BE2C (cell line): Measurements from ENCODE around the gene FAM107B.

Experiments
- DNase-seq: peaks from one replicate; pipeline ENCODE4 v3.0.0-alpha.2; 2020
- H3K27me3 ChIP-seq: fragments of 250-450 bp; sonication (Bioruptor Pico); 2 replicates; pipeline ENCODE4 v1.5.1; 2020; ENCODE audit warnings: mild to moderate bottlenecking
- H3K36me3 ChIP-seq: fragments of 250-450 bp; sonication (Bioruptor Pico); 2 replicates; pipeline ENCODE4 v1.5.1; 2020; ENCODE audit warnings: mild to moderate bottlenecking
- H3K4me1 ChIP-seq: fragments of 250-450 bp; sonication (Bioruptor Pico); 2 replicates; pipeline ENCODE4 v1.5.1; 2020
- H3K4me3 ChIP-seq: 2 replicates; pipeline ENCODE4 v1.5.1; 2011; ENCODE audit warnings: low read depth, low read length
- H3K9me3 ChIP-seq: fragments of 250-450 bp; sonication (Bioruptor Pico); 2 replicates; pipeline ENCODE4 v1.5.1; 2020
- CTCF ChIP-seq: IDR thresholded peaks from 2 replicates; pipeline ENCODE4 v1.5.1; 2012; ENCODE audit warnings: mild to moderate bottlenecking, low read depth, low read length

Gene FAM107B

GRCh38 chr10:14609178-14609577, 165.5 kb downstream of the FAM107B start:
- no peak overlapping the region for H3K4me3 ChIP-seq
- no peak for TF ChIP-seq CTCF
- no peak for DNase-seq
- no peaks in the 10 kb centered on the region for H3K4me1 ChIP-seq
- no peaks in the 10 kb centered on the region for H3K36me3 ChIP-seq
- H3K27me3 ChIP-seq: no peaks in the 10 kb centered on the region
- H3K9me3 ChIP-seq: no peaks in the 10 kb centered on the region

GRCh38 chr10:14608381-14609001, 166.2 kb downstream of the FAM107B start:
- no peaks in the 10 kb centered on the region for H3K4me1 ChIP-seq
- TF ChIP-seq CTCF: no peak
- H3K4me3 ChIP-seq: no peak overlapping the region
- no peak for DNase-seq
- H3K27me3 ChIP-seq: no peaks in the 10 kb centered on the region
- no peaks in the 10 kb centered on the region for H3K9me3 ChIP-seq
- no peaks in the 10 kb centered on the region for H3K36me3 ChIP-seq

- Histone ChIP-seq H3K4me1 (no peaks in the 10 kb centered on the region), H3K4me3 (no peak overlapping the region), H3K27me3 (no peaks in the 10 kb centered on the region), H3K9me3 (no peaks in the 10 kb centered on the region), H3K36me3 (peaks cover 3% of the 10 kb centered on the region; the same call in 1 of the 2 replicates)
- DNase-seq: no peak
- no peak for TF ChIP-seq CTCF
Observed at GRCh38 chr10:14606633-14607032, 168.1 kb downstream of the FAM107B start.

GRCh38 chr10:14605231-14605925, 169.3 kb downstream of the FAM107B start:
- peak overlapping the region; percentile 74 for H3K4me3 ChIP-seq
- DNase-seq: no peak
- H3K36me3 ChIP-seq: peaks cover 14% of the 10 kb centered on the region

GRCh38 chr10:14604181-14605142, 170.2 kb downstream of the FAM107B start:
- Histone ChIP-seq H3K27me3 (no peaks in the 10 kb centered on the region), H3K4me3 (peak overlapping the region; percentile 90), H3K9me3 (no peaks in the 10 kb centered on the region), H3K36me3 (peaks cover 21% of the 10 kb centered on the region), H3K4me1 (no peaks in the 10 kb centered on the region)
- no peak for TF ChIP-seq CTCF
- peak; percentile 81 for DNase-seq

More at GRCh38 chr10:14605231-14605925, 169.3 kb downstream of the FAM107B start:
- H3K4me1 ChIP-seq: no peaks in the 10 kb centered on the region
- no peak for TF ChIP-seq CTCF
- H3K27me3 ChIP-seq: no peaks in the 10 kb centered on the region
- H3K9me3 ChIP-seq: no peaks in the 10 kb centered on the region
